BE2C (cell line): ENCODE results near the gene KCND3.
A peak's percentile ranks its signal among the peaks of the same experiment; 100 is the strongest.

ENCODE experiments used
- DNase-seq: peaks from one replicate; pipeline ENCODE4 v3.0.0-alpha.2; 2020
- H3K27me3 ChIP-seq: fragments of 250-450 bp; sonication (Bioruptor Pico); 2 replicates; pipeline ENCODE4 v1.5.1; 2020; ENCODE audit warnings: mild to moderate bottlenecking
- H3K36me3 ChIP-seq: fragments of 250-450 bp; sonication (Bioruptor Pico); 2 replicates; pipeline ENCODE4 v1.5.1; 2020; ENCODE audit warnings: mild to moderate bottlenecking
- H3K4me1 ChIP-seq: fragments of 250-450 bp; sonication (Bioruptor Pico); 2 replicates; pipeline ENCODE4 v1.5.1; 2020
- H3K4me3 ChIP-seq: 2 replicates; pipeline ENCODE4 v1.5.1; 2011; ENCODE audit warnings: low read depth, low read length
- H3K9me3 ChIP-seq: fragments of 250-450 bp; sonication (Bioruptor Pico); 2 replicates; pipeline ENCODE4 v1.5.1; 2020
- TF ChIP-seq, protein P1 (sequence below): IDR thresholded peaks from 2 replicates; pipeline ENCODE4 v1.5.1; 2012; ENCODE audit warnings: mild to moderate bottlenecking, low read depth, low read length

The KCND3 gene

DNA sequence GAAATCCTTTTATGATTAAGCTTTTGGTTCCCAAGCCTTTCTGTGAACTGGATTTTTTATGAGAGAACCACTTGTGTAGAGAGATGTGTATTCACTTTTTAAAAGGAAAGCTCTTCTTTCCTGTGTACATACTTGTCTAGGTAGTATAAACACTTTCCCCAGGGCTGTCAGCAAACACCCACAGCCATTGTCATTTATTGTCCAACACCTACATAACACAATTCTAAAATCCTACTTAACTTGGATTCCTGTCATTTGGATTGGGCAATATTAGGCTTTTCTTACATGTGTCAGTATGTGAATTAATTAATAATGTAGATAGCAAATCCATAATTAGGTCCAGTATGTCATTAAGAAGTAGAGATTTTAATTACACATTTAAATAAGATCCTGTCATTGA lies 221.4 kb downstream of the KCND3 start:
- Histone ChIP-seq H3K27me3 (no peaks in the 10 kb centered on the region), H3K4me3 (no peak overlapping the region), H3K36me3 (peaks cover 50% of the 10 kb centered on the region), H3K9me3 (no peaks in the 10 kb centered on the region), H3K4me1 (no peaks in the 10 kb centered on the region)
- no peak for DNase-seq
- TF ChIP-seq, protein P1, sequence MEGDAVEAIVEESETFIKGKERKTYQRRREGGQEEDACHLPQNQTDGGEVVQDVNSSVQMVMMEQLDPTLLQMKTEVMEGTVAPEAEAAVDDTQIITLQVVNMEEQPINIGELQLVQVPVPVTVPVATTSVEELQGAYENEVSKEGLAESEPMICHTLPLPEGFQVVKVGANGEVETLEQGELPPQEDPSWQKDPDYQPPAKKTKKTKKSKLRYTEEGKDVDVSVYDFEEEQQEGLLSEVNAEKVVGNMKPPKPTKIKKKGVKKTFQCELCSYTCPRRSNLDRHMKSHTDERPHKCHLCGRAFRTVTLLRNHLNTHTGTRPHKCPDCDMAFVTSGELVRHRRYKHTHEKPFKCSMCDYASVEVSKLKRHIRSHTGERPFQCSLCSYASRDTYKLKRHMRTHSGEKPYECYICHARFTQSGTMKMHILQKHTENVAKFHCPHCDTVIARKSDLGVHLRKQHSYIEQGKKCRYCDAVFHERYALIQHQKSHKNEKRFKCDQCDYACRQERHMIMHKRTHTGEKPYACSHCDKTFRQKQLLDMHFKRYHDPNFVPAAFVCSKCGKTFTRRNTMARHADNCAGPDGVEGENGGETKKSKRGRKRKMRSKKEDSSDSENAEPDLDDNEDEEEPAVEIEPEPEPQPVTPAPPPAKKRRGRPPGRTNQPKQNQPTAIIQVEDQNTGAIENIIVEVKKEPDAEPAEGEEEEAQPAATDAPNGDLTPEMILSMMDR: no peak

- Histone ChIP-seq H3K27me3 (no peaks in the 10 kb centered on the region), H3K4me3 (no peak overlapping the region), H3K9me3 (no peaks in the 10 kb centered on the region), H3K36me3 (peaks cover 79% of the 10 kb centered on the region), H3K4me1 (no peaks in the 10 kb centered on the region)
- DNase-seq: no peak
- TF ChIP-seq, protein P1: no peak
These were observed 227.1 kb downstream of the KCND3 start for GRCh38 chr1:111762332-111762731.

DNA sequence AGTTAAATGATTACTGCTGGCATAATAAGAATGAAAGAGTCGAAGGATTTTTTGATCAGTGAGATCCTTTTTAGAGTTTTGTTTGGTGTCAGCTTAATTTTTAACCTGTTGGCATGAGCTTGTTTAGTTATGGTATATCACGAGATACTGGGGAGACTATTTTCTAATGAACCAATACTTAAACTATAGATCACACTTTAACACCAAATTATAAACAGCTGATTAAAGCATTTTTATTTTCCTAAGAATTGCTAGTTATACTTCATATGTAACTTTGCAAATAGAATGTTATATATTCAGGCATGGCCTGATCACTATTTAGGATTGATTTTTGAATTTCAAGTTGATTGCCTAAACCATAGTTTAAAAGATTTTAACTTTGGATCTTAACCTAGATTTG lies 227.8 kb downstream of the KCND3 start:
- Histone ChIP-seq H3K9me3 (no peaks in the 10 kb centered on the region), H3K4me1 (no peaks in the 10 kb centered on the region), H3K4me3 (no peak overlapping the region), H3K27me3 (no peaks in the 10 kb centered on the region), H3K36me3 (peaks cover 75% of the 10 kb centered on the region)
- TF ChIP-seq, protein P1: no peak
- DNase-seq: no peak

GRCh38 chr1:111758373-111758772 lies 231.1 kb downstream of the KCND3 start:
- DNase-seq: no peak
- Histone ChIP-seq H3K4me3 (no peak overlapping the region), H3K36me3 (peaks cover 46% of the 10 kb centered on the region), H3K9me3 (no peaks in the 10 kb centered on the region), H3K4me1 (peaks cover 2% of the 10 kb centered on the region; the same call in 1 of the 2 replicates), H3K27me3 (no peaks in the 10 kb centered on the region)
- TF ChIP-seq, protein P1: peak; percentile 47

- Histone ChIP-seq H3K27me3 (no peaks in the 10 kb centered on the region), H3K36me3 (peaks cover 28% of the 10 kb centered on the region), H3K9me3 (no peaks in the 10 kb centered on the region), H3K4me1 (peaks cover 2% of the 10 kb centered on the region; the same call in 1 of the 2 replicates), H3K4me3 (peak overlapping the region; percentile 89)
- TF ChIP-seq, protein P1: no peak
- no peak for DNase-seq
These were observed 233.3 kb downstream of the KCND3 start for GRCh38 chr1:111756124-111756513.

DNA sequence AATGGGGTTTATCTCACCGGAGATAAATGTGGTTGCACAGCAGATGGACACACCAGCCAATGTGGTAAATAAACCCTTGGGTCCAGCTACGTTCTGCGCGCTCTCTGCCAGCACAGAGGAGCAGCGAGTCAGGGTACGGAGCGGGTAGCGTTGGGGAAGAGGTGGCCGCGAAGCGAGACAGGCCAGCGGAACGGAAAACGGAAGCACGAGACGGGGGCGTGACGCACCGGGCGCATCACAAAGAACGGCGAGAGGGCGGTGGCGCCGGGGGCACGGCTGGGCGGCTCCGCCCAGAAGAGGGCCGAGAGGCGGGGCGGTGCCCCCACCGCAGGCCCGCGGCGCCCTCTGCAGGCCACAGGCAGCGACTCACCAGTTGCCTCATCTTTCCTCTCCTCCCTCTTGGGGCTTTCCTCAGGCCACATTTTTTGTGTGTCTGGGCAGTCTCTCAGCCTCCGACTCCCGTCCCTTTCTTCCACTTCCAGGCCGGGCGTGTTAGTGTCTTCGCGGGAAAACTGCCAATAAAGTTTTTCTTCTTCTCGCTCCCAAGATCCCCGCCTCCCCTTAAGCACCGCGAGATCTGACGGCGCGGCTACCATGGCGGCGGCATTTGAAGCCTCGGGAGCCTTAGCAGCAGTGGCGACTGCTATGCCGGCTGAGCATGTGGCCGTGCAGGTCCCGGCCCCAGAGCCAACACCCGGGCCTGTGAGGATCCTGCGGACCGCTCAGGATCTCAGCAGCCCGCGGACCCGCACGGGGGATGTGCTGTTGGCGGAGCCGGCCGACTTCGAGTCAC lies 233.9 kb downstream of the KCND3 start, which contains the start of gene DDX20:
TSS of gene DDX20 (plus strand) at position 571 of the 793 bp plus-strand sequence. CDS start at position 595, 24 bp downstream.
- Histone ChIP-seq H3K4me3 (peak within 1 kb of the TSS; percentile 89), H3K27me3 (no peaks in the 10 kb centered on the region), H3K9me3 (no peaks in the 10 kb centered on the region), H3K4me1 (peaks cover 2% of the 10 kb centered on the region; the same call in 1 of the 2 replicates), H3K36me3 (peaks cover 22% of the 10 kb centered on the region)
- TF ChIP-seq, protein P1: peak; percentile 81
- peak; percentile 94 for DNase-seq
